Measurements from ENCODE around the gene ZNF367.
"Not testable (repeated sequence)": the region's sequence is repeated elsewhere in the genome, so short reads cannot be mapped to it uniquely, and the experiment has no call there.

Gene ZNF367

DNA sequence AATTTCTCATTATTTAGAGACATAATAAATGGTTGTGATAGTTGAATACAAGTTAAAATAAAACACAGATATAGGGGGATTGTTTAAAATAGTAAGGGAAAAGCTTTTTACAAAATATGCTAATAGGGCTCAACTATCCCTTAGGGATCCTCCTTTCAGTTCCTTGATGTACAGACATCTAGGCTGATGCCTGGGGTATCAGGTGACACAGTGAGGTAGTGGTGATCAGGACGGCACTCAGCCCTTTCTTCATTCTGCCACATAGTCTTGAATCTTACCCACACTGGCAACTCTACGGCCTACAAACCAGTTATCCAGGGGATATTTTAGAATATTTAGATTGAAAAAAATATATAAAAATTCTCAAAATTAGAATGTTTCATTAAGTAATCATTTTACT lies 22.2 kb downstream of the ZNF367 start:
- no peak for DNase-seq

DNA sequence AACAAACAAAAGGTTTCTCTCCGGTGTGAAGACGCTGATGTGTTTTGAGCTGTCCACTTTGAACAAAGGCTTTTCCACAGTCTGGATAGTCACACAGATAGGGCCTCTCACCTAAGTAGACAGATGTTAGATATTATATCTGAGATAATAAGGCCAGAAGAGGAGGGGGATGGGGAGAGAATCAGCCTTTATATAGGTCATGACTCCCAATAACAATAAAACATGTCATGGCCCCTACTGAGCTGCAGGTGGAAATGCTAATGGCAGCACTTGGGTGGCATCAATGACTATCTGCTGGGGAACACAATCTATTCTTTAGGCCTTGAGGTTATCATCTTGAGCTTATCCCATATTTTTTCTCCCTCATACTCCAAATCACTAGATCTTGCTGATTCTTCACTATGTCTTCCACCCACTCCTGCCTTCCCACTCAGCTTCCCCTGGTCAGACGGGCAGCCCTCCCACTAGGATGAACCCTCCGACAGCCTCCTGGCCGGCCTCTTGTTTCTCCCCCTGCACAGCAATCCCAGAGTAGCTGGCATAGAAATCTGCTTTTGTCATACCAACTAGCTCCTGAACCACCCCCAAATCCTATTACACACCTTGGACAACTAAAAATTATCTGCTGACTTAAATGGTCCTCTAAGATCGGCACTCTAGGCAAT lies 23.2 kb downstream of the ZNF367 start:
- DNase-seq, result no peak

DNA sequence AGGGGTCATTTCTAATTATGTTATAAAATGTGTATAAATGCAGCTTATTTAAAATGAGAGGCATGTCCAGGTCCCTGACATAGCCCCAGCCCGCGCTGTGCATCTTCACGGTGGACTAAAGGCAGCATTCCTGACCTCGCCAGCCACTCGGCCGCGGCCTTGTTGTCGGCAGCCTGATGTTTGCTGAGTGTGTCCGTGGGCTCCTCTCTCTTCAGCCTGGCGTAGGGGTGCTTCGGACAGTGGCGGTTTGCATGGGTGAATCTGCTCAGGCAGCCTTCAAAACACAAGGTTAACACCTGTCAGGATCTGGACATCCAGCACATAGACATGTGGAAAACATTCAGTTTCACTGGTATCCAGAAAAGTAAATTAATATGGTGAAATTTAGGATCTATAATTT lies 25.9 kb downstream of the ZNF367 start:
- no peak for DNase-seq

DNA sequence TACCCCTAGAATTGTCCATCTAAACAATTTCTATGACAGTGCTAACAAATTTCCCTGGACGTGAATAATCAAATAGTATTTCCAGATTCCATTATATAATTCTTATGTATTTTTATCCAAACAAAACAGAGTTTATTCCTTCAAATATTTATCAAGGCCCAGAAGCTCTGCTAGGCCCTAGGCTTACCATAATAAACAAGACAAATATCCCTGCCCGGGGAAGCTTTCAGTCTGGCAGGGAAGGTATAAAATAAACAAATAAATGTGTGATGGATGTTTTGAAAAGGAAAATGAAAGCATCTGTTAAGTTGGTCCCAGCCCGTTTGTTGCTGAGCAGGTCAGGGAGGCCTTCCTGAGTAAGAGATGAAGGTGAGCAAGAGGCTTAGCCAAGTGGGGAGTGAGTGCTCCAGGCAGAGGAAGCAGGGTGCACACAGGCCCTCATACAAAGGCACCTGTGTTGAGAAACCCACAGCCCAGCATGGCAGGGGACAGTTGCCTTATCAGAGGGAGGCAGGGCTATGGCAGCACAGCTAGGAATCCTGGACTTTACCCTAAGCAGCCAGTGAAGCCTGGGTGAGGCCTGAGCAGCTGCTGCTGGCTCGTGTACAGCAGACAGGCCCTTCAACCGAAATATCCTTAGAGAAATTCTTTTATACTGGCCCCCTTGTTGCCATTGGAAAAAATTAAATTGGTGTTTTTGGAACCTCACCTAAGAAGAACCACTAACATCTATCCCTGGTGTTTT lies 27.0 kb downstream of the ZNF367 start:
- no peak for DNase-seq

DNA sequence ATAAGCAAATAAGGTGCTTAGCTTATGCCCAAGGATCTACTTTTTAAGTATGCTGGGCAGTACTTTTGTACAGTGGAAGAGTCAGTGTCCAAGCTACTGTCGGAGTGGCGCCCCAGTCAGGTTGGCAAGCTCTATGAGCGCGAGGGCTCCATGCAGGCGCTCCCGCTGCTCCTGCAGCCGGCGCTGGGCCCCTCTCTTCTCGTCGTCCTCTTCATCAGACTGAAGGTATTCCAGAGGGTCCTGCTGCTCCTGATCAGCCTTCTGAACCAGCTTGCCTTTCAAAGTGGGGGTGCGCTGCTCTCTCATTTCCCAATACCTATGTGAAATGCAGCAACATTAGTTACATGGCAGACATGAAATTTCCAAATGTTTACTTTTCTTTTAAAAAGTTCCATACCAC lies 30.0 kb downstream of the ZNF367 start:
- DNase-seq, result no peak

DNA sequence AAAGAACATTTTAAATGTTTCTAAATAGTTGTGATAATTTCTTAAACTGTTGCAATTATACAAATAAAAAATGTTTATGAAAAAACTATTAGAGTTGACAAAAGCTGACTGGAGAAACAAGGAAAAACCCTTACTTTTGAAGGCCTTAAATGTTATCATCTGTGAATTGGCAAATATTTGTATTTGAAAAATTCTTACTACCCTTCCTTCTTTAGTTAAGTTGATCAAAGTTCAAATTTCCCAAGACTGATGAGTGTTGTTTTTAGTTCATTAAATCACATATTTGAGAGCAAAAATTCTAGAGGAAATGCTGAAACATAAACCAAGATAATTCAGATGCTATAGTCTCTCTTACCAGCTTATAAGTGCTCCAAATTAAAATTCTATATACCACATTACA lies 32.0 kb downstream of the ZNF367 start:
- no peak for DNase-seq

DNA sequence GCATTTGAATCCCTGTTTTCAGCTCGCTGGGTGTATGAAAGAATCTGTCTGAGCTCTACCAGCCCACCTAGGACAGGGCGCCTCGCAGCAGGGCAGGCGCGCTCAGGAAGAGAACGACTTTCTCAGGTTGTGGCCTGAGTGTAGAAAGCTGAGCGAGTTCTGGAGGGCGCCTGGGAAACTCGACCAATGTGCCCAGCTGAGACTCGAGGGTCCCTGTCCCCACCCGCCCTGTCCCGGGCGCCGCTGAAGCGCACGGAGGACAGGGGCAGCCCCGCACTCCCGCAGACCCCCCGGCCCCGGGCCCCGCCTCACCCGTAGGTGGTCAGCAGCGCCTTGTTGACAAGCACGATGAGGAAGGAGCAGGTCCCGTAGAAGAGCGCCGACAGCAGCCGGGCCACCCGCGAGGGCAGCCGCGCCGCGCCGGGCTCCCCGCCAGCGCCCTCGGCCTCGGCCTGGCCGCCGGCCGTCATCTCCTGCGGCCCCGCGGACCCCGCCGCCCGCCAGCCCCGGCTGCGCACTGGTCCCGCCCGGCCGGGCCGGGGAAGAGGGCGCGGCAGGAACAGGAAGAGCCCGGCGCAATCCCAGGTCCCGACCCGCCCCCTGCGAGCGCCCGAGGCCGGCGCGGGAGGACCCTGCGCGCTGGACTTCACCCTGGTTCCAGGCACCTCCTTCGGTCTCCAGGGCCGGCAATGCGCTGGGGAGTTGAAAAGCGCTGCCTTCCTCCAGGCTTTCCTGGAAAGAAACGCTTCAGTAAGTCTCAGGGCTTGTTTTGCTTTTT lies 34.8 kb downstream of the ZNF367 start, which contains the start of gene SLC35D2:
SLC35D2 (minus strand) TSS at position 547 of the 778 bp plus-strand sequence; CDS start at position 470, 77 bp downstream.
- peak; percentile 27 for DNase-seq

DNA sequence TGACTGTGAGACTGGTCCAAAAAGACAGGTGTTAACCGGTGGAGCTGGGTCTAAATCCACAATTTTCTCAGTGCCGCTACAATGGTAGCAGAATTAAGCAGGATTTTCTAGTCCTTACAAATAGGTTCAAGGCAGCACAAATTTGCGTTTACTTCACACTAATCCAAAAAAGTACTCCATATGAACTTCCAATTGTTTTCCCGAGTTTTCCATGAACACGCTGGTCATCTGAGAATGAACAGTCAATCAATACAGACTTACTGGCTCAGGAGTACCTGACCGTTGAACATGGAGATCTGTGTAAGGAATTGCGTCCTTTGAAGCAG lies 35.4 kb downstream of the ZNF367 start:
- no peak for DNase-seq

DNA sequence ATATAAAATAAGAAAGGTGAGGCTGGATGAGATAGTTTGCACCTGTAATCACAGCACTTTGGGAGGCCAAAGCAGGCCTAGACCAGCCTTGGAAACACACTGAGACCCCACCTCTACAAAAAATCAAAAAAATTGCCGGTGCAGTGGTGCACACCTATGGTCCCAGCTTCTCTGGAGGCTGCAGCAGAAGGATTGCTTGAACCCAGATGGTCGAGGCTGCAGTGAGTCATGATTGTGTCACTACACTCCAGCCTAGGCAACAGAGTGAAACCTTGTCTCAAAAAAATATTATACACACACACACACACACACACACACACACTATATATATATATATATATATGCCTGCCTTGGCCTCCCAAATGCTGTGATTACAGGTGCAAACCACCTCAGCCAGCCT lies 36.0 kb downstream of the ZNF367 start:
- DNase-seq, result peak; percentile 20

DNA sequence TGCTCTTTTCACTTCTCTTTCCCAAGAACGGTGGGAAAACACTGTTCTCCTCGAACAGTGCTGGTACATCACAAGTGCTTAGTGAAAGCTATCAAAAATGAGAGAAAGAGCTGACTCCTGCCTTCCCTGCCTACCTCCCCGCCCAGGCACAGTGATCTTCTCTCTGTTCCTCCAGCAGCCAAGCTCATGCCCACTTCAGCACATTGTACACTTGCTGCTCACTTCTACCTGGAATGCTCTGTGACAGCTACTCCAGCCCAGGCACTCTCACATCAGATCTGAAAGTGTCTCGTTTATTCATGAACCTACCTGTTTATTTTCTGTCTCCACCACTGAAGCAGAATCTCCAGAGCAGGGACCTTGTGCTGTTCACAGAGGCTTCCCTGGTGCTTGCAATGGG lies 36.5 kb downstream of the ZNF367 start:
- no peak for DNase-seq

DNA sequence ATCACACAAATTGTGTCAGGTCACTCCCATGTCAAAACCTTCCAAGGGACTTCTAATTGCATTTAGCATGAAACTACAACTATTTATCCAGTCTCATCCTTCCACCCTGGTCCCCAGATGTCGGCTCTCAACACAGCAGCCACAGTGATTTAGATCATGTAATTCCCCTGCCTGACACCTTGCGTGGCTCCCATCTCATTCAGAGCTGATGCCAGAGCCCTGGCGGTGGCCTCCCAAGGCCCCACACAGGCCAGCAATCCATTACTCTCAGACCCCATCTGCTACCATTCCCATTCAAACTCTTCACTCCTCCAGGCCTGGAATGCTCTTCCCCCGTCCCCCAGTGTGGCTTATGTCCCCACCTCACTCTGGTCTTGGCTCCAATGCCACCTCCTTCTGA lies 37.0 kb downstream of the ZNF367 start:
- no peak for DNase-seq

DNA sequence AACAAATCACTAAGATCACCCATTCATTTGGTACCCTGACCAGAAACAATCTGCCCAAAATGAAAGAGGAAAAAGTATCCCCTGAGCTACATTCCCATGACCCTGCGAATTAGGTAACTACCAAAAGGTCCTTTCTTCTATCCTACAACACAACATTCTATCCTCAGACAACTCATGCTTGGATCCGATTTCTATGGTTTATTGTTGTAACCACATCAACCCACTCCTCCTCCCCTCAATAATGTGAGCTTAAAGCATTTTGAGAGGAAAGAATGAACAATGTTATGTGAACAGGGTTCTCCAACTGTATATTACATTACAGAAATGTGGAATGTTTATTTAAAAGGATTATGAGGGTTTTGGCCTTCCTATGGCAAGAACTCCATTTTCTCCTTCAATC lies 38.7 kb downstream of the ZNF367 start:
- no peak for DNase-seq

DNA sequence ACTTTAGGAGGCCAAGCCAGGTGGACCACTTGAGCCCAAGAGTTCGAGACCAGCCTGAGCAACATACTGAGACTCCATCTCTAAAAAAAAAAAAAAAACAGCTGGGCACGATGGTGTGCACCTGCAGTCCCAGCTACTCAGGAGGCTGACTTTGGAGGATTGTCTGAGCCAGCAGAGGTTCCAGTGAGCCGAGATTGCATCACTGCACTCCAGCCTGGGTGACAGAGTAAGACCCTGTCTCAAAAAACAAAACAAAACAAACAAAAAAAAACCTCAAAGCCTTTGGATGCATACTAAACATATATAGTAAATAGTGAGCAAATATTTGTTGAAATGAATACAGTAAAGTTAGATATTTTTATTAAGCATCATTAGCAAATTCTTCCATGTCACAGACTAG lies 40.0 kb downstream of the ZNF367 start:
- DNase-seq, result no peak

DNA sequence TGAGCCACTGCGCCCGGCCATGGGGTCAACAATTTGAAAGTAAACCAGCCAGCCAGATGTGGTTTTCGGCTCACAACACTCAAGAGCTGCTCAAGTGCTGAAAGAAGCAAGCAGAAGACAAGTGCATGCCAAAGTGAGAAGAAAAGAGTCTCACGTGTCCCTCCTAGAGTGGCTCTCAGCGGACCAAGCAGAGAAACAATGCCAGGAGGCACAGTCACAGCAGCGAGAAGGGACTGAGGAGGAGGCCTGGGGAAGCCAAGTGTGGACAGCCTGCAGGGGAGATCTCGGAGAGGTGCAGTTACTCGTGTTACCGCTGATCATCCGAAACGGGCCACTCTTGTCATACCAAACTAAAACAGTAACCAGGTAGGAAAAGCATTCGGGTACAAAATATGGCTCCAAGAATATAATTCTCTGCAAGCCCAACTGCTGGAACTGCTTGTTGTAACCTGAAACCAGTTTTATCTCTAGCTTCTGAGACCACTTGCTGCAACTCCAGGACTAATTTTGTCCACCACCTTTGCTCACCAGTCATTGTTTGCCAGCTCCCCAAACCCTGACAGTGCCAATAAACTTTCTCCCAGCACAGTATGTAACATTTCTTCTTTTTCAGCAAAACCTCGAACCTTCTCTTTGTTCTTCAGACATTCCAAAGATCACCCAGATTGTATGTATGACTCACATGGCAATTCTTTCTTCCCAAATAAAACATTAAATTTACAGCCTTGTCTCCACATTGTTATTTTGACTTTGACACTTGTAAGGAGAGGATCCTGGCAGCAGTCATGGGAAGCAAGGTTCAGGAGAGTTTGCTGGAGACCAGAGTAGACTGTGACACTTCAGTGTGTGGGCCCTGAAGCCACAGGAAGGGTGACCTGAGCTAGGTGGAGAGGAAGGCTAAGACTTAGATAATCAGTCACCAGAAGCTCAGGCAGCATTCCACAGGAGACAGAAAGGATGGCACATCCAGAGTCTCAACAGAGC lies 41.0 kb downstream of the ZNF367 start:
- no peak for DNase-seq

DNA sequence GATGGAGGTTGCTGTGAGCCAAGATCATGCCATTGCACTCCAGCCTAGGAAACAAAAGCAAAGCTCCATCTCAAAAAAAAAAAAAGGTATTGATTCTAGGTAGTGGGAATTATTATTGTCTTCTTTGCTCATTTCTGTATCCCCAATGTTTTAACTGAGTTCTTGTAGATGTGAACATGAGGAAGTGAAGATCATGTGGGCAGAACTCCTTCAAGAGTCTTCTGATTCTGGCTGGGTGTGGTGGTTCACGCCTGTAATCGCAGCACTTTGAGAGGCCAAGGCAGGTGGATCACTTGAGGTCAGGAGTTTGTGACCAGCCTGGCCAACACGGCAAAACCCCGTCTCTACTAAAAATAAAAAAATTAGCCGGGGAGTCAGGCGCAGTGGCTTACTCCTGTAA lies 42.7 kb downstream of the ZNF367 start:
- DNase-seq, result not testable (repeated sequence)

DNA sequence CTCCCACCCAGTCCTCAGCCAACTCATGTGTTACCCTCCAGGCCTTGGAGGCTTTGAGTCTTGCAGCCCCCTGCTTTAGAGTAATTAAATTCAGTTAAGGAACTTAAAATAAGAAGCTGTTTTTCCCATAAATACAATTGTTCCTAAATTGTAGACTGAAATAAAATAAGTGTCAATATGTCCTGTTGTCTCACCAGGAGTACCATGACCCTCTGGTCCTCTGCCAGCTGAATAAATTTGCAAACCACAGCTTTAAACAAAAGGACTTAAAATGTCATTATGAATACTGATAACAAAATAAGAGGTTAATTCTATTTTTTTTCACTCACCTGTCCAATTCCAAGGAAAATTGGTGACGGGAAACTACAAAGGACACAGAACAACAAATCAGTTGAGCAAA lies 50.2 kb downstream of the ZNF367 start:
- no peak for DNase-seq

DNA sequence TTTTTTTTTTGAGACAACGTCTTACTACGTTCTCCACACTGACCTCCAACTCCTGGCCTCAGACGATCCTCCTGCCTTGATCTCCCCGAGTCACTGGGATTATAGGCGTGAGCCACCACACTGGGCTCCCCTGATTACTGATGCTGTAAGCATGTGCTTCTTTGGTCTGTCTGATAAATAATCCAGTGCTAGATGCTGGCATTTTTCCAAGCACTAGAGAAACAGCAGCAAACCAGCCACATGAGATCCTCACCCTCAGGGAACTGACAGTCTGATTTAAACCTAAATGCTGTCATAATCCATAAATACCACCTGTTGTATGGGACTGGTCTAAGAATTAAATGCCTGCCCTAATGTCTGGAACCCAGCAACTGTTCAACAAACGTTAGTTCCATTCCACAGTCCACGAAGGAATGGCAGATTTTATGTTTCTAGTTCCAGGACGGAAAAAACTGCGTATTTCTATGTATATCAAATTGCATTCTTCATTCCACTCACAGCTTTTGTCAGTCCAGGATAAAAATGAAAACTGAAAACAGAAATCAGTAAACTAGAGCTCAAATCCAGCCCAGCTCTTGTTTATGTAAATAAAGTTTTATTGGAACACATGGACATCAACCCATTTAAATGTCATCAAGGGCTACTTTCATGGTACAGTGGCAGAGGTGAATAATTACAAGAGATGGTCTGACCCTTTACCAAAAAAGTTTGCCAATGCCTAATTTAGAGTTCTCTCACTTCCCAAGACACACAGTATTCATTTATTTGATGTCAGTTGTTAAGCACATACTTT lies 54.8 kb downstream of the ZNF367 start:
- DNase-seq, result no peak

DNA sequence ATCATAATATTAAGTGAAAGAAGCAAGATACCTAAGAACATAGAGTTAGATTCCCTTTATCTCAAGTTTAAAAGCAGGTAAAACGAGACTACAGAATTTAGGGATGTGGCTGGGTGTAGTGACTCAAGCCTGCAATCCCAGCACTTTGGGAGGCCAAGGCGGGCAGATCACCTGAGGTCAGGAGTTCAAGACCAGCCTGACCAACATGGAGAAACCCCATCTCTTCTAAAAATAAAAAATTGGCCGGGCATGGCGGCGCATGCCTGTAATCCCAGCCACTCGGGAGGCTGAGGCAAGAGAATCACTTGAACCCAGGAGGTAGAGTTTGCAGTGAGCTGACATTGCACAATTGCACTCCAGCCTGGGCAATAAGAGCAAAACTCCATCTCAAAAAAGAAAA lies 56.1 kb downstream of the ZNF367 start:
- DNase-seq, result not testable (repeated sequence)

DNA sequence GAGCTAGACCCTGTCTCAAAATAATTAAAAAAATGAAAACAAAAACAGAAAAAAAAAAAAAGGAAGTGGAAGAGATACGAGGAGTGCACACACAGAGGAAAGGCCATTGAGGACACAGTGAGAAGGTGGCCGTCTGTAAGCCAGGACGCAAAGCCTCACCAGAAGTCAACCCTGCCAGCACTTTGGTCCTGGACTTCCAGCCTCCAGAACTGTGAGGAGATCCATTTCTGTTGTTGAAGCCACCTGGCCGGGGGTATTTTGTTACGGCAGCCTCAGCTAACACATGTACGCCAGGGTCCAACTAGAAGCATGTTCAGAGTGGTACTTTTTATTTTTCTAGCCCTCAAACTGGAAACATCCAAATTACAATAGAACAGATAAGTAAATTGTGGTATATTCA lies 56.5 kb downstream of the ZNF367 start:
- DNase-seq, result no peak

DNA sequence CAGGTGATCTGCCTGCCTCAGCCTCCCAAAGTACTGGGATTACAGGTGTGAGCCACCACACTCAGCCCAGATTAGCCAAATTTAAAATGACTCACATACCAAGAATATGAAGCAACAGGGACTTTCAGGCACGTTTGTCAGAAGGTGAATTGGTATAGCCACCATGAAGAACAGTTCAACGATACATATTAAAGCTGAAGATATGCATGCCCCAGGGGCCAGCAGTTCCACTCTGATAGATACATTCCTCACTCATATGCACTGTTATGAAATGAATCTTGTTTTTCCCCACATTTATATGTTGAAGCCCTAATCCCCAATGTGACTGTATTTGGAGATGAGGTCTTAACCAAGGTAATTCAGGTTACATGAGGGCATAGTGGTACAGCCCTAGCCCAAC lies 57.2 kb downstream of the ZNF367 start:
- DNase-seq, result no peak

DNA sequence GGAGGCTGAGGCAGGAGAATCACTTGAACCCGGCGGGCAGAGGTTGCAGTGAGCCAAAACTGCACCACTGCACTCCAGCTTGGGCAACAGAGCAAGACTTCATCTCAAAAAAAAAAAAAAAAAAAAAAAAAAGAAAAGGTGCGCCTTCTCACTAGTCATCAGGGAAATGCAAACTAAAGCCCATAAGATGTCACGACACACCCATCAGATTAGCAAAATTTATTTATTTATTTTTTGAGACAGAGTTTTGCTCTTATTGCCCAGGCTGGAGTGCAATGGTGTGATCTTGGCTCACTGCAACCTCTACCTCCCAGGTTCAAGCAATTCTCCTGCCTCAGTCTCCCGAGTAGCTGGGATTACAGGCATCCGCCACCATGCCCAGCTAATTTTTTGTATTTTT lies 57.6 kb downstream of the ZNF367 start:
- DNase-seq, result not testable (repeated sequence)

DNA sequence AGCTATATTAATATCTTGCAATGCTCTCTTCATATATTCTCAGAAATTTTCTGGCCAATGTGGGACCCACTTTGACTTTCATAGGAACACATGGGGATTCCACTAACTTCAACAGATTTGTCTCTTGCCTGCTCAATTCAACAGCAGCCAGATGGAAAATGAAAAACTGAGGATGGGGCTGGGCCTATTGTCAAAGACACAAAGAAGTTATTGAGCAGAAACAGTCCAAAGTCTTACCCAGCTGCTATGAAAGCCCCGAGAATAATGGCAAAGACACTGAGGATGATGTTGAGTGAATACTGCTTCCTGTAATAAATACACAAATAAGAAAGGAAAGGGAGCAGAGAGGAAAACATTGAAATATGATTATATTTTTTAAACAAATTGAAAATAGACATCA lies 67.3 kb downstream of the ZNF367 start:
- no peak for DNase-seq

Data from stimulated activated CD4-positive, alpha-beta T cell treated with anti-CD3 and anti-CD28 coated beads, Interleukin-15, amount 100 ng/mL, for 24 hours (primary cell).